ENCODE measurements around the gene DMD. TPM values are rescaled to one million over a fixed set of nuclear protein-coding genes. Genes with fewer than 3 reads are reported as not detected.

DMD gene
- total RNA-seq, 1 donor from 2014 or later = 1.7 TPM

- Mint-ChIP-seq H3K4me3 (ENCODE audit: unreplicated experiment) (no peak overlapping the region), H3K4me1 (ENCODE audit: low read depth, unreplicated experiment) (peaks cover 8% of the 10 kb centered on the region), H3K9me3 (ENCODE audit: unreplicated experiment) (no peaks in the 10 kb centered on the region), H3K36me3 (ENCODE audit: unreplicated experiment) (no peaks in the 10 kb centered on the region), H3K27me3 (ENCODE audit: unreplicated experiment) (peaks cover 1% of the 10 kb centered on the region), H3K27ac (ENCODE audit: unreplicated experiment) (no peak overlapping the region)
- TF ChIP-seq, protein P1, sequence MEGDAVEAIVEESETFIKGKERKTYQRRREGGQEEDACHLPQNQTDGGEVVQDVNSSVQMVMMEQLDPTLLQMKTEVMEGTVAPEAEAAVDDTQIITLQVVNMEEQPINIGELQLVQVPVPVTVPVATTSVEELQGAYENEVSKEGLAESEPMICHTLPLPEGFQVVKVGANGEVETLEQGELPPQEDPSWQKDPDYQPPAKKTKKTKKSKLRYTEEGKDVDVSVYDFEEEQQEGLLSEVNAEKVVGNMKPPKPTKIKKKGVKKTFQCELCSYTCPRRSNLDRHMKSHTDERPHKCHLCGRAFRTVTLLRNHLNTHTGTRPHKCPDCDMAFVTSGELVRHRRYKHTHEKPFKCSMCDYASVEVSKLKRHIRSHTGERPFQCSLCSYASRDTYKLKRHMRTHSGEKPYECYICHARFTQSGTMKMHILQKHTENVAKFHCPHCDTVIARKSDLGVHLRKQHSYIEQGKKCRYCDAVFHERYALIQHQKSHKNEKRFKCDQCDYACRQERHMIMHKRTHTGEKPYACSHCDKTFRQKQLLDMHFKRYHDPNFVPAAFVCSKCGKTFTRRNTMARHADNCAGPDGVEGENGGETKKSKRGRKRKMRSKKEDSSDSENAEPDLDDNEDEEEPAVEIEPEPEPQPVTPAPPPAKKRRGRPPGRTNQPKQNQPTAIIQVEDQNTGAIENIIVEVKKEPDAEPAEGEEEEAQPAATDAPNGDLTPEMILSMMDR (IDR thresholded peaks at IDR 0.05; ENCODE audit: partially characterized antibody, unreplicated experiment) = no peak
- no peak for DNase-seq
Measured at GRCh38 chrX:31243804-31244203, 1967.5 kb downstream of the DMD start.

GRCh38 chrX:31240982-31241381 lies 1970.4 kb downstream of the DMD start:
- H3K4me1 Mint-ChIP-seq (ENCODE audit: low read depth, unreplicated experiment) = peaks cover 8% of the 10 kb centered on the region
- H3K4me3 Mint-ChIP-seq (ENCODE audit: unreplicated experiment) = no peak overlapping the region
- no peaks in the 10 kb centered on the region for H3K9me3 Mint-ChIP-seq (ENCODE audit: unreplicated experiment)
- H3K27me3 Mint-ChIP-seq (ENCODE audit: unreplicated experiment) = no peaks in the 10 kb centered on the region
- TF ChIP-seq, protein P1 (IDR thresholded peaks at IDR 0.05; ENCODE audit: partially characterized antibody, unreplicated experiment) = no peak
- no peak overlapping the region for H3K27ac Mint-ChIP-seq (ENCODE audit: unreplicated experiment)
- DNase-seq = no peak
- H3K36me3 Mint-ChIP-seq (ENCODE audit: unreplicated experiment) = no peaks in the 10 kb centered on the region

DNA sequence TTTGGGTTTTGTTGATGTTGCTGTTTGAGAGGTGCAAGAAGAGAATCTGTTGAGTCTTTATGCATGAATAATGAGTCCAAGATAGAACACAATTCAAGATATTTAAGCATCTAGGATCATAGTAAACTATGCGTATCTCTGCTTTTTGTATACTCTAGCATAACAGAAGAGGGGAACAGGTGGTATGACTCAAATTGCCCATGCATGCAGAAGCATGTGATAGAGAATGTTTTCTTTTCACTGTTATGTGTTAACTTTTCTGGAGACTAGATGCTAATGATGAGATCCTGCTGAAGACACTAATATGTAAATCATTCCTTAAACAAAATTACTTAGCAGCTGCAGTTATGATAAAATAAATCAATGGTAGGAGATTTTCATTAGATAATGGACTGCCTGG lies 1974.2 kb downstream of the DMD start:
- DNase-seq = no peak
- no peaks in the 10 kb centered on the region for H3K36me3 Mint-ChIP-seq (ENCODE audit: unreplicated experiment)
- no peaks in the 10 kb centered on the region for H3K27me3 Mint-ChIP-seq (ENCODE audit: unreplicated experiment)
- H3K9me3 Mint-ChIP-seq (ENCODE audit: unreplicated experiment) = no peaks in the 10 kb centered on the region
- TF ChIP-seq, protein P1 (IDR thresholded peaks at IDR 0.05; ENCODE audit: partially characterized antibody, unreplicated experiment) = no peak
- H3K4me3 Mint-ChIP-seq (ENCODE audit: unreplicated experiment) = no peak overlapping the region
- H3K27ac Mint-ChIP-seq (ENCODE audit: unreplicated experiment) = no peak overlapping the region
- peaks cover 14% of the 10 kb centered on the region for H3K4me1 Mint-ChIP-seq (ENCODE audit: low read depth, unreplicated experiment)

DNA sequence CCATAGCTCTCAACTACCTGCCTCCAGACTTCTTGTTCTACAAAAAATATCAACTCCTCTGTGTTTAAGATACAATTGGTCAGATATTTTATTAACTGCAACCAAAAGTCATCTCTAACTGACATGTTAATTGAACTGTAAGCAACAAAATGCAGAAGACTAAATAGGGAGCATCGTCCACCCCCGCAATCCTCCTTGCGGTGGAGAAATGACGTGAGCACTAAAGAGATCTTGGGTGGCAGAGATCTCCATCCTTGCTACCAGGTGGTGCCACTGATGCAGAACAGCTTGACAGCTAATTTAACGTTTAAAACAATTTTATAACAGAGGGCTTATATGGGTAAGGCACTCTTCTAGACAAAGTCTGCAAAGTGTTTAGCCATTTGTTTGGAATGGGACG lies 1975.1 kb downstream of the DMD start:
- TF ChIP-seq, protein P1 (IDR thresholded peaks at IDR 0.05; ENCODE audit: partially characterized antibody, unreplicated experiment) = no peak
- no peak for DNase-seq
- H3K27me3 Mint-ChIP-seq (ENCODE audit: unreplicated experiment) = no peaks in the 10 kb centered on the region
- no peak overlapping the region for H3K4me3 Mint-ChIP-seq (ENCODE audit: unreplicated experiment)
- H3K4me1 Mint-ChIP-seq (ENCODE audit: low read depth, unreplicated experiment) = peaks cover 13% of the 10 kb centered on the region
- H3K9me3 Mint-ChIP-seq (ENCODE audit: unreplicated experiment) = no peaks in the 10 kb centered on the region
- no peaks in the 10 kb centered on the region for H3K36me3 Mint-ChIP-seq (ENCODE audit: unreplicated experiment)
- H3K27ac Mint-ChIP-seq (ENCODE audit: unreplicated experiment) = no peak overlapping the region

GRCh38 chrX:31233941-31234496 lies 1977.3 kb downstream of the DMD start:
- Mint-ChIP-seq H3K9me3 (ENCODE audit: unreplicated experiment) (no peaks in the 10 kb centered on the region), H3K36me3 (ENCODE audit: unreplicated experiment) (no peaks in the 10 kb centered on the region), H3K4me1 (ENCODE audit: low read depth, unreplicated experiment) (peaks cover 13% of the 10 kb centered on the region), H3K4me3 (ENCODE audit: unreplicated experiment) (no peak overlapping the region), H3K27ac (ENCODE audit: unreplicated experiment) (no peak overlapping the region), H3K27me3 (ENCODE audit: unreplicated experiment) (peaks cover 2% of the 10 kb centered on the region)
- DNase-seq = no peak
- TF ChIP-seq, protein P1 (IDR thresholded peaks at IDR 0.05; ENCODE audit: partially characterized antibody, unreplicated experiment) = no peak
